Aorta (tissue), 5 donors: ENCODE results near the gene FOXI1. TPM values are rescaled to one million over a fixed set of nuclear protein-coding genes. Genes with fewer than 3 reads are reported as not detected.
A peak's percentile ranks its signal among the peaks of the same experiment; 100 is the strongest.

Experiments used
- ATAC-seq: fragments of 200-7000 bp; cut with Tn5 transposase; one replicate; pipeline ENCODE4 v1.9.1; 2022; ENCODE audit warnings: moderate library complexity; ENCODE audit not compliant: low FRiP score
- DNase-seq, 2 donors: peaks; one replicate each; pipeline ENCODE4 v3.0.0-alpha.2; 2020
- H3K27ac ChIP-seq, 2 donors: one replicate each; pipeline ENCODE4 v1.5.1; 2013; ENCODE audit warnings: low read length in 2 of 2, mild to moderate bottlenecking in 2 of 2, moderate library complexity in 2 of 2, control low read depth in 1 of 2, inconsistent platforms in 1 of 2, low read depth in 1 of 2
- H3K27me3 ChIP-seq, 2 donors: one replicate each; pipeline ENCODE4 v1.6.1; 2013; ENCODE audit warnings: control low read depth in 1 of 2, low read length in 1 of 2, mild to moderate bottlenecking in 1 of 2, moderate library complexity in 1 of 2; ENCODE audit not compliant: insufficient read depth in 2 of 2, control insufficient read depth in 1 of 2
- H3K36me3 ChIP-seq, 2 donors: one replicate each; pipeline ENCODE4 v1.6.1; 2013; ENCODE audit warnings: control low read depth in 1 of 2, low read length in 1 of 2, mild to moderate bottlenecking in 1 of 2; ENCODE audit not compliant: insufficient read depth in 2 of 2, control insufficient read depth in 1 of 2
- H3K4me1 ChIP-seq, 2 donors: one replicate each; pipeline ENCODE4 v1.6.1; 2013; ENCODE audit warnings: low read length in 2 of 2, control low read depth in 1 of 2, mild to moderate bottlenecking in 1 of 2, moderate library complexity in 1 of 2; ENCODE audit not compliant: insufficient read depth in 2 of 2, control insufficient read depth in 1 of 2
- H3K4me3 ChIP-seq, 2 donors: one replicate each; pipeline ENCODE4 v1.5.1; 2013; ENCODE audit warnings: low read length in 2 of 2, control low read depth in 1 of 2, mild to moderate bottlenecking in 1 of 2
- H3K9me3 ChIP-seq: one replicate; pipeline ENCODE4 v1.6.1; 2013; ENCODE audit warnings: mild to moderate bottlenecking, low read length; ENCODE audit not compliant: control insufficient read depth
- WGBS, 2 donors: extraction: QIAGEN DNeasy Blood & Tissue Kit; methylation state at CpG; one replicate each; pipeline ENCODE4 v1.1.7; 2013; 5-methylcytosine and 5-hydroxymethylcytosine counted together
- intact Hi-C, 2 donors: fragments of 100-400 bp; cut with DNase I; formaldehyde crosslinking; loops; one replicate each; pipeline versions ENCODE4 v1.14.2 to v1.15.0; 2022
- long read RNA-seq, 2 donors: library from polyadenylated mRNA; unstranded; transcript quantifications; one replicate each; pipeline ENCODE4 v2.0.0, GENCODE V29; 2020 to 2021
- polyA plus RNA-seq, 2 donors: library from polyadenylated mRNA; stranded (reverse); fragments of 200-250 nt; gene quantifications; one replicate each; pipeline ENCODE4 v1.2.3, GENCODE V29; 2013
- total RNA-seq, 2 donors: library from RNA; stranded (reverse); fragmentation: NEBNext Ultra II Directional; extraction: Animal tissue kit (Norgen Biotek cat#: 25700); gene quantifications; one replicate each; pipeline ENCODE4 v1.2.1, GENCODE V29; 2021
- donor health status: healthy with polysubstance abuse.
- donor health status: Bipolar disorder and iron deficiency.
- donor health status: DM: no; HTN: no; CAD: no.
- donor health status: DM: no; HTN: no; CAD: no.
- donor health status: DM: yes; HTN: yes; CAD: no.

Gene FOXI1
- total RNA-seq: not detected
- polyA plus RNA-seq: not detected
- long read RNA-seq, donor 1: 0 reads
- long read RNA-seq, donor 2: 0 reads

GRCh38 chr5:170105642-170106611 is at the start of gene FOXI1:
Gene FOXI1, plus strand, starts transcription at chr5:170105897. Its CDS starts 61 bp downstream, at chr5:170105958.
- ATAC-seq: no peak
- Histone ChIP-seq H3K4me1 (no peaks in the 10 kb centered on the region), H3K4me3 (no peak within 1 kb of the TSS), H3K36me3 (no peaks in the 10 kb centered on the region), H3K27me3 (no peaks in the 10 kb centered on the region), H3K27ac (no peak within 1 kb of the TSS), H3K9me3 (no peaks in the 10 kb centered on the region)
- 86 to 88% methylated on average over 45 to 53 of the region's 53 CpGs for WGBS, 2 donors
- intact Hi-C loops: loop anchor here in 1 of 2 donors (10.0 kb wide), 1 partner anchor 319 kb away; no protein-coding TSS in a partner anchor
- peak in 1 of 2 donors; percentile 49 for DNase-seq

- no peak for ATAC-seq
- 67 to 72% methylated on average over 11 of the region's 11 CpGs for WGBS, 2 donors
- peaks cover 4% of the 10 kb centered on the region for H3K9me3 ChIP-seq
- no peaks in the 10 kb centered on the region for H3K27me3 ChIP-seq
- H3K4me3 ChIP-seq: no peak overlapping the region
- no peak overlapping the region for H3K27ac ChIP-seq
- intact Hi-C loops: no loop called here
- no peak for DNase-seq
- H3K4me1 ChIP-seq: no peaks in the 10 kb centered on the region
- no peaks in the 10 kb centered on the region for H3K36me3 ChIP-seq
Measured at GRCh38 chr5:170056561-170057267, 49.0 kb upstream of the FOXI1 start.

DNA sequence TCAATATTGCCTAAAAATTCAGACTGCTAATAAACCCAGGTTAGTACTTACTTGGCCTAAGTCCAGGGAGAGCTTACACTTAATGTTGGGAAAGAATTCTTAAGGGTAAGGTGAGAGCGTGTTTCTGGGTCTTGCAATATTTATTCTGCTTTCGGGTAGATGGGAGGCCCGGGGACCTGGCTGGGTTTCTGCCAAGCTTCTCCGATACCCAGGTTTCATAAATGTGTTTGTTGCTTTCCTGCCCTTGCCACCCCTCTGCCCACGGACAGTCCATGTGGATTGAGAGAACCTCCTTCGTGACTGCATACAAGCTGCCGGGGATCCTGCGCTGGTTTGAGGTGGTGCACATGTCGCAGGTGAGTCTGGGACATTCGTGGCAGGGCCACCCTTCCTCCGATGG is 48.4 kb upstream of the FOXI1 start:
- Histone ChIP-seq H3K36me3 (no peaks in the 10 kb centered on the region), H3K27ac (no peak overlapping the region), H3K9me3 (peaks cover 5% of the 10 kb centered on the region), H3K4me3 (no peak overlapping the region), H3K27me3 (no peaks in the 10 kb centered on the region), H3K4me1 (no peaks in the 10 kb centered on the region)
- WGBS, 2 donors: 74% methylated on average over 11 of the region's 11 CpGs
- intact Hi-C loops: no loop called here
- no peak for DNase-seq
- ATAC-seq: no peak

GRCh38 chr5:170059221-170059620 is 46.5 kb upstream of the FOXI1 start:
- WGBS, 2 donors: 88 to 90% methylated on average over 1 of the region's 1 CpG
- intact Hi-C loops: no loop called here
- peaks cover 7% of the 10 kb centered on the region for H3K9me3 ChIP-seq
- H3K36me3 ChIP-seq: no peaks in the 10 kb centered on the region
- H3K4me1 ChIP-seq: no peaks in the 10 kb centered on the region
- no peaks in the 10 kb centered on the region for H3K27me3 ChIP-seq
- no peak overlapping the region for H3K27ac ChIP-seq
- no peak for ATAC-seq
- DNase-seq: no peak
- no peak overlapping the region for H3K4me3 ChIP-seq

DNA sequence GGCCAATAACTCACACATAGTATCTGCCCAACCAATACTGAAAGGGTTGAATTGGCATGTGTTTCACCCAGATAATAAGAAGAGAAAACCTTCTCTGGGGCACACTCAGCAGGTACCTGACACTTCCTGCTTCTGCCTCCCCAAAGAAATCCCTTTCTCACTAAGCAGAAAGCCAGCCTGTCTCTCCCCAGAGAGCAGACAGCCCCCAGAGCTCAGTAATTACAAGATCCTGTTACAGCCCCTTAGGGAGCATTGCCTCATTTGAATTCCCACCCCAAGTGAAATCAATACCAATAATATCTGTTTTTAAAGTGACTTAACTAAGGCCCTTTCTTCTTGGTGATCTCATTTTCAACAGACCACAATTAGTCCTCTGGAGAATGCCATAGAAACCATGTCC is 38.5 kb upstream of the FOXI1 start:
- Histone ChIP-seq H3K36me3 (no peaks in the 10 kb centered on the region), H3K9me3 (peaks cover 2% of the 10 kb centered on the region), H3K27me3 (no peaks in the 10 kb centered on the region), H3K4me3 (no peak overlapping the region), H3K4me1 (no peaks in the 10 kb centered on the region), H3K27ac (no peak overlapping the region)
- no peak for DNase-seq
- no peak for ATAC-seq
- intact Hi-C loops: no loop called here

- H3K4me3 ChIP-seq: no peak overlapping the region
- H3K27ac ChIP-seq: no peak overlapping the region
- no peaks in the 10 kb centered on the region for H3K4me1 ChIP-seq
- intact Hi-C loops: no loop called here
- H3K36me3 ChIP-seq: no peaks in the 10 kb centered on the region
- WGBS, 2 donors: 69 to 76% methylated on average over 4 of the region's 4 CpGs
- H3K27me3 ChIP-seq: no peaks in the 10 kb centered on the region
- no peak for DNase-seq
- no peak for ATAC-seq
- H3K9me3 ChIP-seq: peaks cover 2% of the 10 kb centered on the region
Measured at GRCh38 chr5:170067574-170068170, 38.0 kb upstream of the FOXI1 start.

DNA sequence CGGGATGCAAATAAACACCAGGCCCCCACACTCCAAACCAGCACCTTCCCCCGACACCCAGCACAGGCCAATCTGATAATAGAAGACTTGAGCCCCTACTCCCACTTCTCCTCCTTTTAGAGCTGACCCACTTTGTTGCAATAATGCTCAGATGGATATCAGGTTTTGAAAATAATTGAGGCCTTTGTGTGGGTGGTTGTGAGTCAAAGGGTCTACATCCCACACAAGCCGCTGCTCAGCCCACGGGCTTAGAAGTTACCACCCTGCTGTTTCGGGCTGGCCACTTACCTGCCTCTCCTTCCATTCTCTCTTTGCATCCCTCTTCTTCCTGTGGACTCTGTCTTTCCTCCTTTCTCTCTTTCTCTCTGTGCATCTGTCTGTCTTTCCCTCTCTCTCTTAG is 36.2 kb upstream of the FOXI1 start:
- intact Hi-C loops: no loop called here
- DNase-seq: no peak
- 77 to 81% methylated on average over 5 of the region's 5 CpGs for WGBS, 2 donors

GRCh38 chr5:170070556-170071412 is 34.9 kb upstream of the FOXI1 start:
- WGBS, 2 donors: 26% methylated on average over 14 of the region's 14 CpGs
- intact Hi-C loops: no loop called here

More for the DNA sequence above, 36.2 kb upstream of the FOXI1 start:
- Histone ChIP-seq H3K27me3 (no peaks in the 10 kb centered on the region), H3K36me3 (no peaks in the 10 kb centered on the region), H3K4me1 (no peaks in the 10 kb centered on the region), H3K9me3 (no peaks in the 10 kb centered on the region), H3K27ac (no peak overlapping the region), H3K4me3 (no peak overlapping the region)
- no peak for ATAC-seq

More at GRCh38 chr5:170070556-170071412, 34.9 kb upstream of the FOXI1 start:
- no peaks in the 10 kb centered on the region for H3K4me1 ChIP-seq
- ATAC-seq (no peak), DNase-seq (no peak)
- no peaks in the 10 kb centered on the region for H3K36me3 ChIP-seq
- H3K9me3 ChIP-seq: no peaks in the 10 kb centered on the region
- no peak overlapping the region for H3K27ac ChIP-seq
- H3K4me3 ChIP-seq: no peak overlapping the region
- H3K27me3 ChIP-seq: no peaks in the 10 kb centered on the region
